ENCODE measurements around the gene EEF1AKMT4.
A peak's percentile ranks its signal among the peaks of the same experiment; 100 is the strongest.

The EEF1AKMT4 gene

DNA sequence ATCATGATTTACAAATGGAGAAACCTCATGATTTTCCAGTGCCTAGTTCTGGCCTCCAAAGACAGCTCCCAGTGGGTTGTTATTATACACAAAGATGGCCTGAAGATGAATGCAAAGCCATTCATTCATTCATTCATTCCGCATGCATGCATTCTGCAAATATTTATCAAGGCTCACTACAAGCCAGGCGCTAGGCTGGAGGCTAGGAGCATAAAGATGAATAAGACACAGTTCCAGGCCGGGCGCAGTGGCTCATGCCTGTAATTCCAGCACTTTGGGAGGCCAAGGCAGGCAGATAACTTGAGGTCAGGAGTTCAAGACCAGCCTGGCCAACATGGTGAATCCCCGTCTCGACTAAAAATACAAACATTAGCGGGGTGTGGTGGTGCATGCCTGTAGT, 47.1 kb downstream of the EEF1AKMT4 start:
- FAIRE-seq (no peak), DNase-seq (ENCODE audit: insufficient read length, low spot score) (no peak)

DNA sequence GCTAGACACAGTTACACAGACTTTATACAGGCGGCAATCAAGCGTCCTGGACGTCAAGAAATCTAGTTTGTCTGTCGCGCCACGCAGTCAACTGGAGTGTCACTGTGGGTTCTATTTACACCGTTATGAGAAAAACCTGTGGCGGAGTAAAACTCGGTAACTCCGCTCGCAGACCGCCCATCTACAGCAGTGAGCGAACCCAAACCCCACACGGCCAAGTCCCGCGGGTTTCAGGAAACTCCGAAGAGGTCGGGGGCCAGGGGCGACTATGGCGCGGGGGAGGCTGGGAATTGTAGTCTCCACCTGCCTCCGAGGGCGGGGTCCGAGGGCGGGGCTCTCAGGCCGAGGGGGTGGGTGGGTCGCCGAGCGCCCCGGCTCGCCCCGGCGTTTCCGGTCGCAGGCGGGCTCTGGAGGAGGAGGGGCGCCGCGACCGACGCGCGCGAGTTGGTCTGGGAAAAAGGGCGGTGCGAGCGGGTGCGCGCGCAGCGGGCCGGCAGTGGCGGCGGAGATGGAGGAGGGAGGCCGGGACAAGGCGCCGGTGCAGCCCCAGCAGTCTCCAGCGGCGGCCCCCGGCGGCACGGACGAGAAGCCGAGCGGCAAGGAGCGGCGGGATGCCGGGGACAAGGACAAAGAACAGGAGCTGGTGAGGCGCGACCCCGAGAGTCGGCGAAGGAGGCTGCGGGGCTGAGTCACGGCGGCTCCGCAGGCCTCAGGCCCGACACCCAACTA, 49.5 kb downstream of the EEF1AKMT4 start, which contains the start of gene PSMD2:
TSS of gene PSMD2 (plus strand) at position 483 of the 729 bp plus-strand sequence. CDS start at position 509, 26 bp downstream.
- peak; percentile 76 for FAIRE-seq

DNA sequence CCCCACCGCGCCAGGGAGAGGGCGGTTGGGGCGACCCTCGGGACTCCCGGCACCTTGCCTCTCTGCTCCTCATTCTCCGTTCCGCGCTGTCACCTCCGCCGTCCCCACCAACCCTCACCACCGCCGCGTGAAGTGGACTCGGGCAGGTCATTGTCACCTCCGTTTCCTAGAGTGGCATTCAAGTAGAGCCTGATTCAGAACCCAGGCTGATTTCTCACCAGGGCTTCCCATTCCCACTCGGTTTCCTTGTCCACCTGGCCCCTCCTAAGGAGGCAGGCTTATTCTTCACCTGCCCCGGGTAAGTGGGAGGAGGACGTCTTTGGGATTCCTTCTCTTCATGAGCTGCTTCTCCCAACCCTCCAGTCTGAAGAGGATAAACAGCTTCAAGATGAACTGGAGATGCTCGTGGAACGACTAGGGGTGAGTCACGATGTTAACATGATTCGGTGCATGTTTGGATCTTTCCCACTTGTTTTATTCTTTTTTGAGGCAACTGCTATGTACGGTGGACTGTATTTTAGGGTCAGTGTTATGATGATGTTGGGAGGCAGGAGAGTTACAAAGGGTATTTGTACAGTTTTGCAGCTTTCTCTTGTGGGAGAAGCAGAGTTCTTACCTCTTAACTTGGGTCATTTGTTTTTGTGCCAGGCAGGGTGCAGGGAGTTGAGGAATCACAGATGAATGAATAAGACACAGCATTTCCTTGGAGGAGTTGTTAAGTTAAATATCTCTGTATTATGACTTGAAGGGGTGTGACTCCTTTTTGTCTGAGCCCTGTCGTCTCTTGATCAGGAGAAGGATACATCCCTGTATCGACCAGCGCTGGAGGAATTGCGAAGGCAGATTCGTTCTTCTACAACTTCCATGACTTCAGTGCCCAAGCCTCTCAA, 50.3 kb downstream of the EEF1AKMT4 start:
- no peak for FAIRE-seq
- DNase-seq (ENCODE audit: insufficient read length, low spot score): no peak

More for the DNA sequence above, 49.5 kb downstream of the EEF1AKMT4 start, which contains the start of gene PSMD2:
- DNase-seq (ENCODE audit: insufficient read length, low spot score): peak; percentile 95

DNA sequence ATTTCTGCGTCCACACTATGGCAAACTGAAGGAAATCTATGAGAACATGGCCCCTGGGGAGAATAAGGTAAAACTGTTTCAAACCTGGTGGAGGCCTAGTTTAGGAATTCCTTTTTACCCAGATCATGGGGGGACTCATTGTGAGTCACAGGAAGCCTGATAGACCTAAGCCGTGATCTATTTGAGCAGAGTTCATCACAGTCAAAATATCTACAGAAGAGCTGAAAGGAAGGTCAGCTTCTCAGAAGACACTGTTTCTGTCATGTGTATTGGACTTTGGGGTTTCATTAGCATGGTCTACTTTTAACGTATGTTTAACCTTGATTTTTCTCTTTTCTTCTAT, 50.9 kb downstream of the EEF1AKMT4 start:
- DNase-seq (ENCODE audit: insufficient read length, low spot score) (no peak), FAIRE-seq (no peak)

DNA sequence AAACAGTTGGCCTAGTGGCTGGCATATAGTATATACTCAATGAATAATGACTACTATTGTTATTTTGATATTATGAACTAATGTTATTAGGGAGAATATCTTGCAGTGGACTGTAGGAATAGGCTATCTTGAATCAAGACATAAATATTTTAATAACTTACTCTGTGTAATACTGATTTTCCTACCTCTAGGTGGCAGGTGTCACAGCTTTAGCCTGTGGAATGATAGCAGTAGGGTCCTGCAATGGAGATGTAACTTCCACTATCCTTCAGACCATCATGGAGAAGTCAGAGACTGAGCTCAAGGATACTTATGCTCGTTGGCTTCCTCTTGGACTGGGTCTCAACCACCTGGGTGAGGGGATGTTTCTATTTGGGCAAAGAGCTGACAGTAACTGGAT, 56.1 kb downstream of the EEF1AKMT4 start:
- no peak for DNase-seq (ENCODE audit: insufficient read length, low spot score)
- no peak for FAIRE-seq

DNA sequence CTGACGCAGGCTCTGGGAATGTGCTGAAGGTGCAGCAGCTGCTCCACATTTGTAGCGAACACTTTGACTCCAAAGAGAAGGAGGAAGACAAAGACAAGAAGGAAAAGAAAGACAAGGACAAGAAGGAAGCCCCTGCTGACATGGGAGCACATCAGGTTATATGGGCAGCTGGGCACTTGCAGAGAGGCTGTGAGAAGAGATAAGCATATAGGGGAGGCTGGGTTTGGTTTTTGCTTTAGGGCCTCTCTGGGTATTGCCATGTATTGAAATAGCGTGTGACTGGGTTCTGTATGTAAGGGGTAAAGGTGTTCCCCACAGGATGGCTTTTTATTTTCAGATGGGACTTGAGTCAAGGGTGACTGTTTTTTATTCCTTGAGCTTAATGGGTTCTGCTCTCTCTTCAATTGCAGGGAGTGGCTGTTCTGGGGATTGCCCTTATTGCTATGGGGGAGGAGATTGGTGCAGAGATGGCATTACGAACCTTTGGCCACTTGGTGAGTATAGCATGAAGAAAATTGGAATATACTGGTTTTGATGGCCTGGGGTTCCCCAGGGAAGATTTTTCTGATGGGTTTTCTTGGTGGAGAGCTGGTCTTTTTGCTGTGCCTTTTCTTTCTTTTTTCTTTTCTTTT, 57.0 kb downstream of the EEF1AKMT4 start:
- FAIRE-seq: no peak

DNA sequence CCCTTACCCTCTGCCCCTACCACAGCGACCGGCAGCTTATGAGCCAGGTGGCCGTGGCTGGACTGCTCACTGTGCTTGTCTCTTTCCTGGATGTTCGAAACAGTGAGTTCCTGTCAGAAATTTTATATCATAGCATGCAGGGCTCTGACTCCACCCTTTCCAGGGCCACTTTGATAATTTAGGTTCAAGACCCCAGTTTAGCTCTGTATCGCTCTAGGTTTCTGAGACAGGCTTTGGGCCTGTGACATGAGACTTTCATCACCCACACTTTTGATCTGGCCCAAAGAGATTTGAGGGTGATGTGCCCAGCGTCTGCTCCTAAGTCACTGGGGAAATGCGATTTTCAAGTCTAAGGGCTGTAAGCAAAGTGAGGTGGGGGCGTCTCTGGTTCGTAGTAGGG, 58.4 kb downstream of the EEF1AKMT4 start:
- no peak for FAIRE-seq

More for the DNA sequence above, 57.0 kb downstream of the EEF1AKMT4 start:
- no peak for DNase-seq (ENCODE audit: insufficient read length, low spot score)

More for the DNA sequence above, 58.4 kb downstream of the EEF1AKMT4 start:
- DNase-seq (ENCODE audit: insufficient read length, low spot score): no peak
